D341Med (cell line): ENCODE data around the gene TMEM11.

Experiments
- DNase-seq: peaks from one replicate; pipeline ENCODE4 v3.0.0; 2012; ENCODE audit warnings: low spot score

Gene TMEM11, protein sequence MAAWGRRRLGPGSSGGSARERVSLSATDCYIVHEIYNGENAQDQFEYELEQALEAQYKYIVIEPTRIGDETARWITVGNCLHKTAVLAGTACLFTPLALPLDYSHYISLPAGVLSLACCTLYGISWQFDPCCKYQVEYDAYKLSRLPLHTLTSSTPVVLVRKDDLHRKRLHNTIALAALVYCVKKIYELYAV

DNA sequence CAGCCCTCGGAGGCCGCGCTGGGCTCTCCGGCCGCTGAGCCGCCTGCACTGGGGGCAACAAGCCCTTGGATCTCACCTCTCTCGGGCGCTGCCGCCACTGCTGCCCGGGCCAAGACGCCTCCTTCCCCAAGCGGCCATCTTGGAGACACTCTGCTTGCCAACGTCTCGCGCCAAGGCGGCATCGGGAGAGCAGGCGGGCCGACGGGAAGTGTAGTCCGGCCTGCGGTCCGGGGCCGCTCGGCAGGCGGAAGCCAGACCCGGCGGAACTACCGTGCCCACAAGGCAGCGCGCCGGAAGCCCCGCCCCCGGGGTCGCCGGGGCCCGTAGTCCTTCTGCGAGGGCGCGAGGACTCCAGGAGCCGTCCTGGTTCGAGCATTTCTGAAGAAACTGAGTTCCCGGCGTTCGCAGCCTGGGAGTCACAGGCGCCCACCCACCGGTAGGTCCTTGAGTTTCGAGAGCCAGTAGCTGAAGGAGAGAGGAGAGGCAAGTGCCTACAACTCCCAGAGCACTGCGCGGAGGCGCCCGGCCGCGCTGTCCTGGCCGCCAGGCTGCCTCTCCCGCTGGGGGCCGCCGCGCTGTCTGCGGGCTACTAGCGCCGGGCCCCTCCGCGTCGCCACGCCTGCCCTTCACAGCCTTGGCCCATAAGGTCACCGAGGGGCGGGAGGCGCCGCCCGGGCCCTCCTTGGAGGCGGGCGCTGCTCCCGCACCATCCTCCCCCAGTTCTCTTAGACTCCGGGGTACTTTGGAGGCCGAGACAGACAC lies at the start of gene TMEM11:
TSS of gene TMEM11 (minus strand) at position 147 of the 762 bp plus-strand sequence. CDS start at position 138, 9 bp downstream.
- peak; percentile 99 for DNase-seq

DNA sequence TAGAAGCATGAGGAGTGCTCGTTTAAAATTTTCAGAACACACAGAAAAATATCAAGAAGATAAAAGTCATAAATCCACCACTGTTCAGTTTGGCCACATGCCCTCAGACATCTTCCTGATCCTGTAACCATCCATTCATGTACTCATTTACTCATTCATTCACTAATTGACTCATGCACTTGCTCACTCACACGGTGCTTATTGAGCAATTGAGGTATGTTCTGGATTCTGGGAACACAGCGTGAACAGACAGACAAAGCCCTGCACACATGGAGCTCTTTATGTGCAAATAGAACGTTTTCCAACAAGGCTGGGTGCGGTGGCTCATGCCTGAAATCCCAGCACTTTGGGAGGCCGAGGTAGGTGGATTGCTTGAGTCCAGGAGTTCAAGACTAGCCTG lies 49.4 kb upstream of the TMEM11 start:
- DNase-seq, result no peak

DNA sequence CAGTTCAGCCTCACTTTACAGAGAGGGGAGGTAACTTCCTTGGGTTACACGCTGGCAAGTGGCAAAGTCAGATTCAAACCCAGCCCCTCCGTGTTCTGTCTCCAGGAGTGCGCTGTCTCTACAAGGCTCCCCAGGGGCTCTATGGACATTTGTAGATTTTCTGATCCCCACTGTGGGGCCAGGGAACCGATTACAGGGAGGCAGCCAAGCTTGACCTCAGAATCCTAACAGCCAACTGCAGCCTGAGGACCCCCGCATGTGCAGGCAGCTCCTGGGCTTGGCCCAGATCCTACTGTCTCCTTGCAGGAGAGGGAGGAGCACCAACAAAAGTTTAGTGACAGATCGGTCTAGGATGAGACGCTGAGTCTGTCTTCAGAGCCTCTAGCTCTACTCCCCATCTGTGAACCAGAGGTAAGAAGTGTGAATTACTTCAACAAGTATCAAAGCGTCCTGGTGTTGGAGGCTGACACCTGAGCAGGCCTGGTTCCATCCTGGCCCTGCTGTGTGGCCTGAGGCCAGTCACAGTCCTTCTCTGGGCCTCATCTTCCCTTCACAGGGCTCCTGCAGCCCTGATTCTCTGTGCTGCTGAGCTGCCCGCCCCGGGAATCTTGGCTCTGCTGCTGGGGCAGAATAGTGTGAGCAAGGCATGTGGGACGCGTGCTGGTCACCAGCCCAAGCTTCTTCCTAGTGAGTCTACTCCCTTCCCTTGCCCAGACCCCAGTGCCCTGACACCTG lies 48.5 kb upstream of the TMEM11 start:
- DNase-seq, result no peak

DNA sequence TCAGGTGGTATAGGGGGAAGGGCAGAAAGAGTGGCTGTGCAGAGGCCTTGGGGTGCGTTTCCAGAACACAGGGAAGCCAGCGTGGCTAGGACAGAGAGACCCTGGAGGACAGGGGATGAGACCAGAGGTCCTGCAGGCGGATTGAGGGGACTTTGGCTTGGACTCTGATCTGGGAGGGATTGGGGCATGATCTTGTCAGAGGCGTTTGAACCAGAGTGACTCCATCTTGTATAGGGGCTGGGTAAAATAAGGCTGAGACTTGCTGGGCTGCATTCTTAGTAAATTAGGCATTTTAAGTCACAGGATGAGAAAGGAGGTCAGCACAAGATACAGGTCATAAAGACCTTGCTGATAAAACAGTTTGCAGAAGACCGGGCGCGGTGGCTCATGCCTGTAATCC lies 44.6 kb upstream of the TMEM11 start:
- no peak for DNase-seq

DNA sequence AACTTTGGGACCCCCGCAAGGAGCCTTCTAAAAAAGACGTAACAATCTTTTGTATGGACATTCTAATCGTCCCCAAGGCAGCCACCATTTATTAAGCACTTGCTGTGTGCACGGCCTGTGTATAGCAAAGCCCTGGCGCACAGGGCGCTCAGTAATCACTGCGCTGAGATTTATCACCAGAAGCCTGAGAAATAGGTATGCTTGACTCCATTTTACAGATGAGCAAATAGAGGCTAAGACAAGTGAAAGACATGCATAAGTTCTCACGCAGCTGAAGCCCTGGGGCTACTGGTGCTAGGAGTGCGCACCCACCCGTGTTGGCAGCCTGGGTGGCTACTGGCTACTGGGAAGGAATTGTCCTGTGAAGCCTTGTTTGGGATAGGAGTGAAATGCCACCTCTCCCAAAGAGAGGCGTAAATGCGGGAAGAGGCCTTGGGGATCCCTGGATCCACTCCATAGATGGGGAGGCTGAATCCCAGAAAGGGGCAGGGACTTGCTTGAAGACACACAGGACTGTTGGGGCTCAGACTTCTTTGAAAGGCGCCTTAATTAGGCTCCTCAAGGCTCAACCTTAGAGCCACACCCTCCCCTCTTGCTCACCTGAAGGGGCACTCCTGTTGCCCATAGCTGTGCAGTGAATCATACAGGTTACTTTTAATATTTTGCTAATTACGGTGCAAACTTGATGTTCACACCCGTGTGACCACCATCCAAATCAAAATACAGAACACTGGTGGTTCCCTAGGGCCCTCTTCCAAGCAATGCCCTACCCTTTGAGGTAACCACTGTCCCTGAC lies 39.9 kb upstream of the TMEM11 start:
- DNase-seq, result no peak

DNA sequence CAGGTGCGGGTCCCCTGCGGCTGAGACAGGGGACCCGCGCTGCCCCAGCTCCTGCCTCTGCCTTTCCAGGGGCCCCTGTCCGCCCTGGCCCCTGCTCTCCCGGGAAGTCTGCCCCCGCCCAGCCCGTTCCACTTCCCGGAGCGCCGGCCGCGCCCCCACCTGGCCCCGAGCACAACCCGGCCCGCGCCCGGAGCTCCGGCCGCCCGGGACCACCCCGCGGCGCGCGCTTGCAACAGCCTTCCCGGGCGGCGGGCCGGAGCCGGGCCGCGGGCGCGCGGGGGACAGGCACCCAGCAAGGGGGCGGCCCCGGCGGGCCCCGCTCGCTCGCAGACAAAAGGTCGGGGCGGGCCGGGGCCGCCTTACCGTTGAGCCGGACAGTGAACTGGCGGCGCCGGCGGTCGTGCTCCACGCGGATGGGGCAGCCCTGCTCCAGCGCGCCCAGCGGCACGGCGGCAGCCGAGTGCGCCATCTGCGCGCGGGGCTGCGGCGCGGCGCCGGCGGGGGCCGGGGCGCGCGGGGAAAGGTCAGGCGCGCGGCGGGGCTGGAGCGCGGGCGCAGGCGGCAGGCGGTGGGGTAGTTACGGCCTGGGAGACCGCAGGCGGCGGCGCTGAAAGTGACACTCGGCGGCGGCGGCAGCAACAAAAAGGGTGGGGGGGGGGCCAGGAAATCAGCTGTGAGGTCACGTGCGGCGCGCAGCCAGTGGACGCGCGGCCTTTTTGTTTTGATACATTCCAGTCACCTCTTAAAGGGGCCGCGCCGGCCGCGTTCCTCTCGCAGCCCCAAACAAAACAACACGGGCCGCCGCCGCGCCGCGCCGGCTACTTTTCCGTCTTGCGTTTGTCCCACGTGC lies 39.1 kb upstream of the TMEM11 start, which contains the start of gene NATD1:
TSS of gene NATD1 (minus strand) at position 615 of the 850 bp plus-strand sequence. CDS start at position 469, 146 bp downstream.
- DNase-seq, result peak; percentile 94

DNA sequence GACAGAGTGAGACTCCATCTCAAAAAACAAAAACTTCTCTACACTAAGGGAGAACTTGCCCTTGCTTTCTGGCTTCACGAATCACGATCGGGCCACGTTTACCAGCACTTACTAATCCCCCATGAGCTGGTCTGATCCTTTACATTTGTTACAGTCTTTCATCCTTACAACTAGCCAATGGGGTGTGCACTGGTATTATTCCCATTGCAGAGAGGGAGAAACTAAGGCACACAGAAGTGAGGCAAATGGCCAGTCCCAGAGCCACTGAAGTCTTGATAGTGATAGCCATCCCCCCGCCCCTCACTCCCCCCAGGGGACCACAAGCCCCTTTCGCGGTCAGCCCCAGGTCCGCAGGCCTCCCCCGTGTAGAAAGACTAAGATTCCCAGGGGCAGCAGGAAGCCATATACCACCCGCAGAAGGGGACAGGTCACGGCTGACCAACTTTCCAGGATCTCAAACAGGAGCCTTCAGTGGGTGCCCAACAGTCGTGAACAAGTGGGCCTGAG lies 38.4 kb upstream of the TMEM11 start:
- no peak for DNase-seq

DNA sequence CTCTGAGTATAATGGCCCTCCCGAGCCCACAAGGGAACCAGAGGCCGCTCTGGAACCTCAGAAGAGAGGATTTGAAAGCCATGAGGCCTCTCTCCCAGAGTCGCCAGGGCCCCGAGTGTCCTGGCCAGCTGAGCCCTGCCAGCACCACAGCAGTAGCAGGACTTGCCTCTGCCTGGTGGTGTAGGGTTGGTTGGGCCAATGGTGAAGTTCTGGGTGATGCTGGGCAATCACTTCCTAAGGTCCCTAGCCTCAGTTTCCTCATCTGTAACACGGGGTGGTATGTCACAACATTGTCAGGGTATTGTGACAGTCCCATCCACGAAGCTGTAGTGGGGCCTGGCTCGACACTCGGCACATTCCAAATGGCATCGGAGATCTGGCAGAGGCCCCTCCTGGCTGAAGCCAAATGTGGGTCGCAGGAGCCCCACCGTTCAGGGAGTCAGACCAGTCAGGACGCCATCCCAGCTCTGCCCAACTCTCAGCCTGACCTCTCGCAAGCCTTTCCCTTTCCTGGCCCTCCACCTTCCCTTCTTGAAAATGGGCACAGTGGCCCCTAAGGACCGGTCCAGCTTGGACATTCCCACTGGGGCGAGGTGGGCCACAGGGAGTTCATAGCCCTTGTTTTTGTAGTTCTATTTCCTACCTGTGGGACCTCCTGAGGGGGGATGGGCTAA lies 37.5 kb upstream of the TMEM11 start:
- DNase-seq, result no peak

DNA sequence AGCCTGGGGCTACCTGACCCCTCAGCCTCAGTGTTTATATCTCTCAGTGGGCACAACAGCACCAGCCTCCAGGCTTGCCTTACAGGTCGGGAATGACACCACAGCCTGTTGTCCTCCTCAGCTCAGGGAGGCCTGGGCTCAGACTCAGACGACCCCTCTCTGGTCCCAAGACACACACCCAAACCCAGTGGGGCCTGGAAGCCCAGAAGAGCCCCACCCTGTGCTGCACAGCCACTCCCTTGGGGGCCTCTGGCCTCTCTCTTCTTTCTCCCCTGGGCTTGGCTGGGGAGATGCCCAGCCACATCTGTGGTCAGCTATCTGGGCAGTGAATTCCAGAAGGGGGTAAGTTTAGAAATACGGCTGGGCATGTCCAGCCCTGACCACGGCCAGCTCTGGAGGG lies 36.9 kb upstream of the TMEM11 start:
- no peak for DNase-seq

DNA sequence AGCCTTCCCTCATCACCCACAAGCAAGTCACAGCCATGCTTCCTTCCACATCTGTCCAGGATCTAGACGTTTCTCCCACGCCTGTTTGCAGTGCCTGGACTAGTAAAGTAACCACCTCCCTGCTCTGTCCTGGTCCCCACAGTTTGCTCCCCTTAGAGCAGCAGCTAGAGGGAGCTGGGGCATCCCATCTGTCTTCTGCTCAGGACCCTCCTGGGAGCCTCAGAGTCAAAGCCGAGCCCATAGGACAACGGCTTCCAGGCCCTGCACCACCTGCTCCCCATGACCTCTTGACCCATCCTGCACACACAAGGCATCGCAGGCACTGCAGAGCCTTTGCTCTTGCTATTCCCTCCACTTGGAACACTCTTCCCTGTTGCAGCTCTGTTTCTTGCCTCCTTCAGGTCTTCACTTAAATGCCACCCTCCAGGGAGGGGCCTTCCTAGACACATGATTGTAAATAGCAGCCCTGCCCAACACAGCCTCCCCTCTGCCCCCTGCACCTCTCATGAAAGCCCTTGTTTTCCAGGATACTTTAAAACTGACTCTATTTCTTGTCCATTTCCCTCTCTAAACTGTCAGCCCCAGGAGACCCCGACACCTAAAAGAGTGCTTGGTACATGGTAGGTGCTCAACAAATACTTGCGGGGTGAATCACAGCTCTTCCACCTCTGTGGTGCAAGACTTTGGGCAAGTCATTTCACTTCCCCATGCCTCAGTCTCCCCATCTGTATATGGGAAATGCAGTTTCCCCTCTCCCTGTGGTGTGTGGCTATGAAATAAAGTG lies 36.2 kb upstream of the TMEM11 start:
- no peak for DNase-seq

DNA sequence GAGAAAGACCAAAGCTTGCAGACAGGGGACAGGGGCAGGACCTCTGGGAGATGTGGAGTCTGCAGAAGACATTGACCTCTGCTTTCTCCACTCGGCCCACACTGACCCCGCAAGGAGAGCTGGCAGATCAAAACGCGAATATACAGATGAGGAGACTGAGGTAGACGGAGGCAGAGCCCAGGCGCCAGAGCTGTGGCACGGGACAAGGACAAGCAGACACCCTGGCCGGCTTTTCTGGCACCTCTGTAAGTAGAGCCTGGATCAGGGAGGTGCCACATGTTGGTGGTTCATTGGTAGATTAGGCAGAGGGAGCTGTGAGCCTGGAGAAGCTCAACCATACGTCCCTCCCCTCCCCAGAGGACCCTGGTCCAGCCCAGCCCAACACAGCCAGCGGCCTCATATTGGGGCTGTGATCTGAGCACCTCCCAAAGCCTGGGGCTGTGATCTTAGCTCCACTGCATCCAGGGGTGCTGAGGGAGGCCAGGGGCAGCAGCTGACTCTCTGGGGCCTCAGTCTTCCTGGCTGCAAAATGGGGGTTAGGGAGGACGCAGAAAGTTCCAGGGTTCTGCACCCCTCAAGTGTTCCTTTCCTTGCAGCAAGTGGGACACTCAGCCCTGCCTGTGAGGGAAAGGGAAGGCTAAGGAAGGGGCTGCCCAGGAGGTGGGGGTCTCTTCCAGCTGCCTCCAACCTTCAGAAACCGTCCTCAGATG lies 35.3 kb upstream of the TMEM11 start:
- DNase-seq, result no peak

DNA sequence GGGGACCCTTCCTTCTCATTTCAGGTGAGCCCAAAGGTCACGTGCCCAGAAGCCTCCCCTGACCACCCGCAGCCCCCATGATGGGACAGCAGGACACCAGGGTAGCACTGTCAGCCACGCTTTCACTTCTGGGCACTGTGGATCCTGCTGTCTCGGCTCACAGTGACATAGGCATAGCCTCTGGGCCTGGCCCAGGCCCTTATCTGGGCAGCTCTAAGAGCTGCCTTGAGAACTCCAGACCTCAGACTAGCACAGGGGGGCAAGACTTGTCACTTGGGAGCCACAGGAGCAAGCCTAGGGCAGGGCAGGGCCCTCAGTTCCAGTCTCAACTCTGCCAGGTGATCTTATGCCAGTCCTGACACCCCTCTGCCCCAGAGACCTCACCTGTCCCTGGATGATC lies 34.5 kb upstream of the TMEM11 start:
- no peak for DNase-seq

DNA sequence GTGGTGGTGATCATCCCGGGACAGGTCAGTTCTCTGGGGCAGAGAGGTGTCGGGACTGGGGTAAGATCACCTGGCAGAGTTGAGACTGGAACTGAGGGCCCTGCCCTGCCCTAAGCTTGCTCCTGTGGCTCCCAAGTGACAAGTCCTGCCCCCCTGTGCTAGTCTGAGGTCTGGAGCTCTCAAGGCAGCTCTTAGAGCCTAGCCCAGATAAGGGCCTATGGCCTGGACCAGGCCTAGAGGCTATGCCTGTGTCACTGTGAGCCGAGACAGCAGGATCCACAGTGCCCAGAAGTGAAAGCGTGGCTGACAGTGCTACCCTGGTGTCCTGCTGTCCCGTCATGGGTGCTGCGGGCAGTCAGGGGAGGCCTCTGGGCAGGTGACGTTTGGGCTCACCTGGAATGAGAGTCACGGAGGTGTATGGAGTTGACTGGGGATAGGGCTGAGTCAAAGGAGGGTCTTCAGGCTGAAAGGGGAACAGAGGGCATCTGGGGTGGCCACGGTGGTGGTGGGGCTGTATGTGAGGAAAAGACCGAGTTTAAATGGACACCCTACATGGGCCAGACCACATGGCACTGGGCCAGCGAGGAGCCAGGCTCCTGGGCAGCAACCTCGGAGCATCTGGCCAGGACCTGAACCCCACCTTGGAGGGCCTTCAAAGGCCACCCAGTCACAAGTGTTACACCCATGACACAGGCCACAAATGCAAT lies 33.7 kb upstream of the TMEM11 start:
- no peak for DNase-seq

DNA sequence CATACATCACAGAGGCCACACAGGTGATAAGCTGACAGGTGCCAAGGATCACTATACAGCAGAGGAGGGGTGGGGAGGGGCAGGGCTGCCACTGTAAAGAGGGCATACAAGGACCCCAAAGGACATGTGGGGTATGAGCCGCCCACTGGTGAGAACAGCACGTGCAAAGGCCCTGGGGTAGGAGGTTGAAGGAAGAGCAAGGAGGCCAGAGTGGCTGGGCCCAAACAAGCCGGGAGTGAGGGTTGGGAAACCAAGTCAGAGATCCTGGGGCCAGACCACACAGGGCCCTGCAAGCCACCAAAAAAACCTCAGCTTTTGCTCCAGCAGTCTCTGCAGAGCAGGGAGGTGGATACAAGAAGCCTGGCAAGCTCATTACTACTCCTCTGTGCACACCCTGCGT lies 32.7 kb upstream of the TMEM11 start:
- no peak for DNase-seq

DNA sequence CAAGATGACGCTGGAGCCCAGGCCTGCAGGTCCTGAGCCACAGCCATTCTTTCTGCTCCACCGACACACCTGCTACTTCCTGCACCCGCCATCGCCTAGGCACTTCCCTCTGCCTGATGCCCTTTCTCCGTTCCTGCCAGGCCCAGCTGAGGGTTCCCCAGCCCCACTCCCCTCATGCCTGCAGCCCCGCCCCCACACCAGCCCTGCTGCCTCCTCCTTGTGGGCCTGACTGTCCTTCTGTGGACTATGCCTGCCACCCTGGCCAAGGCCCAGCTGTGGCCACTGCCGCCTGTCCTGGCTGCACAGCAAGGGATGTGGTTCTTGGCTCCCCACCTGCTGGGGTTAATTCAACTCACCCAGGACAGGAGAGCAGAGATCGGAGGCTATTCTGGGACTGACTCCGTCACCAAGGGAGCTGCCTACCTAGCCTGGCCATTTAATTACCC lies 31.7 kb upstream of the TMEM11 start:
- no peak for DNase-seq

DNA sequence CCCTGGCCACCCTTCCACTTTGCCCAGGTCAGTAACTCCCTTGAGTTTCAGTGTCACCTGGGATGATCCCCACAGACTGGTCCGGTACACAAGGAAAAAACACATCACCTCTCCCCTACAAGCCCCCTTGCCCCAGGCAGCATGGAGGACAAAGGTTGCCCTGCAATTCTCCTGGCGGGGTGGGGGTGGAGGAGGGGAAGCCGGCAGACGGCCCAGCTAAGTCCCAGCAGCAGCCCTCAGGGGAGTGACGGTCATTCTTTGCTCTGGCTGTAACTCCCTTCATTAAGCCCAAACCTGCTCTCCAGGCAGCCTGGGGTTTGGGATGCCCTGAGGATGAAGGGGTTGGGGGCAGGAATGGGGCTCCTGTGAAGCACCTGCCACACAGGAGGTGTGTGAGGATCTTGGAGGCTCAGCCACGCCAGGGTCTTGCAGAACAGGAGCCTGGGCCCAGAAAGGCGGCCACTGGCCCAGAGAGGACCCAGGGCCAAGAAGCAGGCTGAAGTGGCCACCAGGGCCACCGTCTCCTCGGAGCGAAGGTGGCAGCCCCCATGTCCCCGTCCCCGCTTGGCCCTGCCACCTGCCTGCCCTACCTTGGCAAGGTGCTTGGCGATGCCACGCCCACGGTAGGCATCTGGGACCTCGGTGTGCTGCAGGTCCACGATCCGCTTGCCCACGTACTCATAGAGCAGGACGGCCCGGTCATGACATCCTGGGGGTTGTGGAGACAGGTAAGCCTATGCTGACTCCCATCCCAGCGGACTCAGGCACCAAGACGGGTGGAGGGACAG lies 29.7 kb upstream of the TMEM11 start:
- no peak for DNase-seq

DNA sequence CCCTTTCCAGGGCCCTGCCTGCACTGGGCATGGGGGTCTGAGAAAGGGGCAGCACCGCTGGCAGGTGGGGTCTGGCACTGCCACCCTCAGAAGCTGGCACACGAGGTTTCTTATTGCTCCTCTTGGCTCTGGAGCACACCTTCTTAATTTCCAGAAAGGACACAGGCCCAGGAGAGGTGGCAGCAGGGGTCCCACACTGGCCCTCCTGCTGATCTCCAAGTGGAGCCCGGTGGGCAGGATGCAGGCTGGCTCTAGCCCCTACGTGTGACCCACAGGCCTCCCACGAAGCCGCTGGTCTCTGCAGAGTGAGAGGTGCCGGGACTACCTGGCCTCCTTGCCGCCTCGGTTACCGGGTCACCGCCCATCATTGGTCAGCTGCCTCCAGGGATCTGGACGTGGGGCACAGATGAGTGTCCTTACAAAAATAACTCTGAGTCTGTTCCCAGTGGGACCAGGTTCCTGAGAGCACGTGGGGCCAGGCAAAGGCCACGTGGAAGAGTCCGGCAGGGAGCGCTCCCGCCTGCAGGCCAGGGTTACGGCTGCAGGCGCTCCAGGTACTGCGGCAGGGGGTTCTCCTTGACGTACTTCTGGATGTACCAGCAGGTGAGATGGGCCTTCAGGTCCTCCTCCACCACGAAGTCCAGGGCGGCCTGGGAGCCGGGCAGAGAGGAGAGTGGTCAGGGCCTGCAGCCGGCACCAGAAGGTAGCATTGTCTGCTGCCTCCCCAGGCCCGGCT lies 29.0 kb upstream of the TMEM11 start:
- DNase-seq, result no peak
